Neural progenitor cell (in vitro differentiated cells): ENCODE measurements around the gene C9orf78. TPM values are rescaled to one million over a fixed set of nuclear protein-coding genes. Genes with fewer than 3 reads are reported as not detected.

Experiments used
- DNase-seq: peaks from one replicate; pipeline ENCODE4 v3.0.0-alpha.2; 2016; ENCODE audit warnings: low spot score
- H2AFZ ChIP-seq: fragments of 200-600 bp; sonication (generic); replicated peaks from 2 replicates; pipeline ENCODE4 v1.6.1; 2016; ENCODE audit warnings: antibody characterized with exemption
- H3F3A ChIP-seq: fragments of 200-600 bp; sonication (generic); 2 replicates; pipeline ENCODE4 v1.6.1; 2016; ENCODE audit warnings: antibody characterized with exemption, low read depth
- H3K27ac ChIP-seq: fragments of 200-600 bp; sonication (generic); 2 replicates; pipeline ENCODE4 v1.5.1; 2016; ENCODE audit warnings: mild to moderate bottlenecking
- H3K27me3 ChIP-seq: fragments of 200-600 bp; sonication (generic); 2 replicates; pipeline ENCODE4 v1.6.1; 2016; ENCODE audit warnings: mild to moderate bottlenecking, moderate library complexity
- H3K36me3 ChIP-seq: fragments of 200-600 bp; sonication (generic); 2 replicates; pipeline ENCODE4 v1.5.1; 2016
- H3K4me1 ChIP-seq: fragments of 200-600 bp; sonication (generic); 2 replicates; pipeline ENCODE4 v1.6.1; 2016; ENCODE audit warnings: mixed run types
- H3K4me2 ChIP-seq: fragments of 200-600 bp; sonication (generic); 2 replicates; pipeline ENCODE4 v1.6.1; 2016
- H3K4me3 ChIP-seq: fragments of 200-600 bp; sonication (generic); 2 replicates; pipeline ENCODE4 v1.5.1; 2016
- H3K79me2 ChIP-seq: fragments of 200-600 bp; sonication (generic); 2 replicates; pipeline ENCODE4 v1.6.1; 2016; ENCODE audit warnings: low read depth
- H3K9ac ChIP-seq: fragments of 200-600 bp; sonication (generic); 2 replicates; pipeline ENCODE4 v1.6.1; 2016
- H3K9me3 ChIP-seq: fragments of 200-600 bp; sonication (generic); 2 replicates; pipeline ENCODE4 v1.5.1; 2016; ENCODE audit warnings: low read depth
- H4K20me1 ChIP-seq: fragments of 200-600 bp; sonication (generic); 2 replicates; pipeline ENCODE4 v1.6.1; 2016; ENCODE audit warnings: low read depth
- H3K27ac Mint-ChIP-seq: 3 replicates; pipeline ENCODE4 v1.8.0; 2021; ENCODE audit warnings: mixed read lengths
- H3K27me3 Mint-ChIP-seq: 2 replicates; pipeline ENCODE4 v1.8.0; 2022; ENCODE audit warnings: low read depth, mild to moderate bottlenecking, inconsistent platforms, moderate library complexity, mixed read lengths; ENCODE audit not compliant: insufficient read depth
- H3K36me3 Mint-ChIP-seq: 3 replicates; pipeline ENCODE4 v1.8.0; 2021; ENCODE audit warnings: mixed read lengths
- H3K4me1 Mint-ChIP-seq: 3 replicates; pipeline ENCODE4 v1.8.0; 2021; ENCODE audit warnings: mixed read lengths
- H3K4me3 Mint-ChIP-seq: 3 replicates; pipeline ENCODE4 v1.8.0; 2021; ENCODE audit warnings: mild to moderate bottlenecking, moderate library complexity, mixed read lengths
- H3K9me3 Mint-ChIP-seq: 3 replicates; pipeline ENCODE4 v1.8.0; 2020; ENCODE audit warnings: mixed read lengths
- CTCF ChIP-seq: fragments of 200-600 bp; sonication (generic); IDR thresholded peaks from 2 replicates; pipeline ENCODE4 v1.5.1; 2017; ENCODE audit warnings: antibody characterized with exemption, mild to moderate bottlenecking
- EZH2 ChIP-seq: fragments of 200-600 bp; sonication (generic); IDR thresholded peaks from 2 replicates; pipeline ENCODE4 v1.6.1; 2017; ENCODE audit warnings: antibody characterized with exemption, mild to moderate bottlenecking, moderate library complexity
- EZH2phosphoT487 ChIP-seq: fragments of 200-600 bp; sonication (generic); IDR thresholded peaks from 2 replicates; pipeline ENCODE4 v1.6.1; 2017; ENCODE audit warnings: antibody characterized with exemption
- total RNA-seq: library from RNA; depleted of rRNA; stranded (reverse); fragments of >200 nt; gene quantifications from 2 replicates; pipeline ENCODE4 v1.2.3, GENCODE V29; 2015; ENCODE audit warnings: low replicate concordance

C9orf78 gene
- total RNA-seq, 1 donor from 2014 or later = 42.2 TPM

DNA sequence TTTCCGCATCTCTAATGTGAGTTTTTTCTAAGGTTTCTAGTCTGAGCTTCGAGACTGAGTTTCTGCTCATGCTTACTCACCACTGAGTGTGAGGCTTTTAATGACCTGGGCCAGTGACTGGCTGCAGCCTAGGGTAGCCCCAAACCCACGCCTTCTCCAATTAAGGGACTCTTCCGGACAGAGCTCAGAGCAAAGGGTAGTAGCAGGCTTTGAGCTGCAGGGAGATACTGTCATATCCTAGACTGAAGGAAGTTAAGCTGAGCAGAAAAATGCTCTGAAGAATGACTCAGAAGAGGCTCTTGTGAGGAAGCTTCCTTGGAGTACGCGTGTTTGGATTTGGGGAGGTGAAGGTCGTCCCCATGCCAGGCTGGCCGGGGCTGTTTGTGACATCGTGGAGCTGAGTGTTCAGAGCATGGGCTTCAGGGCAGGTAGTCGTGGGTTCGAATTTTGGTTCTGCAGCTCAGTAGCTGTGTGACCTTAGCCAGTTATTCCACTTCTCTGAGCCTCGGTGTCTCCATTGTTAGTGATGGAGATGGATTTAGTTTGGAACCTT lies 3.7 kb upstream of the C9orf78 start:
- Mint-ChIP-seq H3K27ac (no peak overlapping the region), H3K4me1 (peaks cover 49% of the 10 kb centered on the region), H3K9me3 (no peaks in the 10 kb centered on the region), H3K27me3 (peaks cover 9% of the 10 kb centered on the region), H3K4me3 (no peak overlapping the region), H3K36me3 (peaks cover 2% of the 10 kb centered on the region)
- no peak for DNase-seq
- Histone ChIP-seq H2AFZ (no peak overlapping the region), H3K27ac (no peak overlapping the region), H3K36me3 (no peaks in the 10 kb centered on the region), H3K9ac (no peak overlapping the region), H3K9me3 (no peaks in the 10 kb centered on the region), H3K4me2 (no peak overlapping the region), H4K20me1 (peaks cover 9% of the 10 kb centered on the region), H3K27me3 (no peaks in the 10 kb centered on the region), H3K79me2 (peaks cover 20% of the 10 kb centered on the region), H3F3A (peaks cover 11% of the 10 kb centered on the region), H3K4me3 (no peak overlapping the region), H3K4me1 (peaks cover 5% of the 10 kb centered on the region)
- TF ChIP-seq EZH2 (no peak), EZH2phosphoT487 (no peak), CTCF (no peak)

- H3K4me3 Mint-ChIP-seq = peak overlapping the region; percentile 96
- Histone ChIP-seq H3K9ac (no peak overlapping the region), H3K4me1 (peaks cover 5% of the 10 kb centered on the region), H4K20me1 (peaks cover 10% of the 10 kb centered on the region), H3K9me3 (no peaks in the 10 kb centered on the region), H3K4me2 (peak overlapping the region; percentile 97), H3K36me3 (no peaks in the 10 kb centered on the region), H3K27ac (no peak overlapping the region), H2AFZ (no peak overlapping the region), H3F3A (peaks cover 11% of the 10 kb centered on the region), H3K79me2 (peaks cover 28% of the 10 kb centered on the region), H3K4me3 (peak overlapping the region; percentile 90), H3K27me3 (no peaks in the 10 kb centered on the region)
- peaks cover 41% of the 10 kb centered on the region for H3K4me1 Mint-ChIP-seq
- TF ChIP-seq CTCF (no peak), EZH2 (no peak), EZH2phosphoT487 (no peak)
- H3K27ac Mint-ChIP-seq = no peak overlapping the region
- H3K36me3 Mint-ChIP-seq = peaks cover 5% of the 10 kb centered on the region
- DNase-seq = peak; percentile 11
- H3K27me3 Mint-ChIP-seq = peaks cover 9% of the 10 kb centered on the region
- no peaks in the 10 kb centered on the region for H3K9me3 Mint-ChIP-seq
Observed at GRCh38 chr9:129836311-129837007, 1.4 kb upstream of the C9orf78 start.

GRCh38 chr9:129835860-129836223 lies 767 bp upstream of the C9orf78 start:
- Mint-ChIP-seq H3K9me3 (no peaks in the 10 kb centered on the region), H3K27me3 (peaks cover 9% of the 10 kb centered on the region), H3K4me1 (peaks cover 34% of the 10 kb centered on the region), H3K27ac (peak overlapping the region; percentile 66), H3K4me3 (peak overlapping the region; percentile 96), H3K36me3 (peaks cover 6% of the 10 kb centered on the region)
- peaks cover 5% of the 10 kb centered on the region for H3K4me1 ChIP-seq
- H3K36me3 ChIP-seq = no peaks in the 10 kb centered on the region
- no peak for TF ChIP-seq EZH2
- TF ChIP-seq EZH2phosphoT487 = no peak
- TF ChIP-seq CTCF = no peak
- DNase-seq = peak; percentile 85
- no peaks in the 10 kb centered on the region for H3K27me3 ChIP-seq
- peaks cover 28% of the 10 kb centered on the region for H3K79me2 ChIP-seq
- peaks cover 10% of the 10 kb centered on the region for H4K20me1 ChIP-seq
- peak overlapping the region; percentile 90 for H3K4me3 ChIP-seq
- peak overlapping the region; percentile 69 for H3K9ac ChIP-seq
- H3F3A ChIP-seq = peaks cover 11% of the 10 kb centered on the region
- H3K4me2 ChIP-seq = peak overlapping the region; percentile 97
- H3K9me3 ChIP-seq = no peaks in the 10 kb centered on the region
- no peak overlapping the region for H3K27ac ChIP-seq
- H2AFZ ChIP-seq = no peak overlapping the region
